SW480 (cell line): ENCODE measurements around the gene SCRT2.

Source experiments
- DNase-seq: peaks from one replicate; pipeline ENCODE4 v3.0.0-alpha.2; 2016; ENCODE audit warnings: low spot score

The SCRT2 gene

DNA sequence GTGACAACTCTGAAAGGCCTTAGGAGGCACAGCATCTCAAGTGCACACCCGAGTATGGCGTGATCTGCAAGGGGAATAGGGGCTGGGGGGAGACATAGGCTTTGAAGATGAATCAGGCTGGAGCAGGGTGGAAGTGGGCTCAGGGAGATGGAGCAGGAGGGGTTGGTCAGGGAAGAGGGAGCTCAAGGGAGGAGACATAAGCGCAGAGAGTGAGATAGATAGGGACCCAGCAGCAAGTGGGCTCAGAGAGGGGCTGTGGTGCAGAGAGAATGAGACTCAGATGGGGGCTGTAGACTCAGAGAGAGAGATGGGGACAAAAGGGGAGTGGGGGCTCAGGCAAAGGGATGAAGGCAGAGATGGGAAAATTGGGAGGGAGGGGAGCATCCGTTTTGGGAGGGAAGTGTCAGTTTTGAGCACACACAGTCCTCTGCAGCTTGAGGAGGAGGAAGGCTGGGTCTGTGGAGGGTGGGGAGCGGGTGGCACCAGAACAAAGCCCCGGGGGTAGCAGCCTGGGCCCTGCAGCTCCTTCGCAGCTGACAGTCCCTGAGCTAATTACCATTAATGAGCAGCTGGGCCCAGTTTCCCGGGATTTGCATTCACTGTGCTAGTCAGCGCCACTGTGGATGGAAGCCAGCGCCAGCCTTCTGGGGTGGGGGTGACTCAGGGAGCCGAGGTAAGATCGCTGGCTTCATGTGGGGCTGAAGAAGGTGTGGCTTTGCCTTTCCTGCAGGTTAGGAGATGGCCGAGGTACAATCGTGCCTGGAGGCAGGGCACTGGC is 41.3 kb downstream of the SCRT2 start:
- no peak for DNase-seq

DNA sequence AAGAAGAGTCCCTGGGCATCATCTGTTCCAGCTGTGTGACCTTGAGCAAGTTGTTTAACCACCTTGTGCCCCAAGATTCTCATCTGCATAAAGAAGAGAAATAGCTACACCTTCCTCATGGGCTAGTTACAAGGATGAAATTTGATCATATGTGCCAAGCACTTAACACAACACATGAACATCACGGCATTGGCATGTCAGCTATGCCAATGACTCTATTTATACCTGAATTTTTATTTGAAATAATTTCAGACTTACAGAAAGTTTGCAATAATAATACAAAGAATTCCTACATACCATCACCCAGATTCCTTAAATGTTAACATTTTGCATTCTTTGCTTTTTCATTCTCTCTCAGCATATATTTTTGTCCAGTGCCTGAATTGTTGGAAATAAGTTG is 44.5 kb downstream of the SCRT2 start:
- DNase-seq, result no peak

DNA sequence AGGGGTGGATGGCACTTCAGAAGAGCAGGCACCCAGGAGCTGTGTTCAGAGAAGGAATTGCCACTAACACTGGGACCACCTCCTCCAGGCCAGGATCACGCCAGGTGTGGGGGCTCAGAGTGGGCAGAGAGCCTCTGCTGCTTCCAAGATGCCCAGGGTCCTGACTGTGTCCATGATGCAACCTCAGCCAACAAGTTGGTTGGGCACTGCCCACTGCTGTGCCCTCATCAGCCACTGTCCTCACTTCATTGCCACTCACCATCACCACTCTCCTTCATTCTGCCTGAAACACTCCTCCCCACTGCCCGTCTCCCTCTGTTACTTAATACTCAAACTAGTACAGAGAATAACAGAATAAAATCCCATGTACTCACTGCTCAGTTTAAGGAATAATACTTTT is 49.0 kb downstream of the SCRT2 start:
- no peak for DNase-seq

DNA sequence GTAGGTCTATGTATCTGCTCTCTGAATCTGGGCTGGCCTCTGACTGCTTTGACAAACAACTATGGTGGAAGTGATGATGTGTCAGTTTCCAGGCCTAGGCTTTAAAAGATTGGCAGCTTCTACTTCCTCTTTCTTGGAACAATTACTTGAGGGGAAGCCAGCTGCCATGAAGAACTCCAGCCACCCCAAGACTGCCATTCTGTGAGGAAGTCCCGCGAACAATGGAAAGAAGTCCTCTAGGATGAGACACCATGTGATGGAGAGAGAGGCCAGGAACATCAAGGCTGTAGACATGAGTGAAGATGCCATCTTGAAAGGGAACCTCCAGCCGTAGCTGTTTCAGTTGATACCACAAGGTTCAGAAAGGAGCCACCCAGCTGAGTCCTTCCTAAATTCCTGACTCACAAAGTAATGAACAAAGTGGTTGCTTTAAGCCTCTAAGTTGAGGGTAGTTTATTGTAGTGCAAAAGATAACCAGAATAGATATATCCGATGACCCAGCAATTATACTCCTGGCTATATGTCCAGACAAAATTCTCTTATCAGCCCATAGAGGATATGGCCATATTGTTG is 50.2 kb downstream of the SCRT2 start:
- no peak for DNase-seq

DNA sequence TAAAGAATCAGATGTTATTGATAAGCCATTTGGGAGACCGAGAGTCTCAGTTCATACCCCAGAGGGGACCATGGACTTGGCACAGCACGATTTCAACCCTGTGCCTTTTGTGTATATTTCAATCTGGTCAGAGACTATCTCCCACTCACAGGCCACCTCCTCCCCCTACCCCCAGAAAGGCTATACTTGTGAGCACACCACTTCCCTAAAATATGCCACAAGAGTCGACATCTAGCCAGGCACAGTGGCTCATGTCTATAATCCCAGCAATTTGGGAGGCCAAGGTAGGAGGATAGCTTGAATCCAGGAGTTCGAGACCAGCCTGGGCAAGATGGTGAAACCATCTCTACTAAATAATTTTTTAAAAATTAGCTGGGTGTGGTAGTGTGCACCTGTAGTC is 51.9 kb downstream of the SCRT2 start:
- DNase-seq, result no peak

DNA sequence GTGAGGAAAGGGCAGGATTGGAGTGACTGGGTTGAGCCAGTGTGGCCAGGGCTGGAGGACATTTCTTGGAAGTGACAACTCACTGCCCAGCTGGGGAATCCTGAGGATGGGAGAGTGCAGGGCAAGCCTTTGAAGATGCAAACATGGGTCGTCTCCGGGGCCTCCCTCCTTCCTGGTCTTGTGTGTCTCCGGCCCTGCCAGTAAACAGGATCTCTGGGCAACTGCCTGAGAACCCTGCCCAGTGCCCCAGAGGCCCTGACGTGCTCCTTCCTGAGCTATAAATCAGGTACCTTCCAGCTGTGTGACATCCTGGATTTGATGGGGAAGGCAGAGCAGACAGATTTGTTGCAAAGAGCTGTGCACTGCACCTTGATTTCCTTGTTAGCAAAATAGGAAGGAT is 52.6 kb downstream of the SCRT2 start:
- DNase-seq, result no peak

DNA sequence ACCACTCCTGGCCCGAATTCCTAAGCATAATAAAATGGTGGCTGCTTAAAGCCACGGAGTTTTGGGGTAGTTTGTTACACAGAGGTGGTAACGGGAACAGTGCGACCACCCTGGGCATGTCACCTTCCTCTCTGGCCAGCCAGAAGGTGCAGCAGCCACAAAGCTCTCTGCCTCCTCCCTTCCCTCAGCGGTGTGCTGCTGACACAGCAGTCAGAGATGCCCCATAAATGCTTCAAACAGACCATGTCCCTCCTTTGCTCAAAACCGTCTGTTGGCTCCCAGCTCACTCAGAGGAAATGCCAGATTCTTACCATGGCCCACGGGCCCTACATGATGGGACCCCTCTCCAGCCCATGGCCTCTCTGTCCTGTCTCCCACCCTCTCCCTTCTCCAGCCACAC is 53.4 kb downstream of the SCRT2 start:
- DNase-seq, result no peak

DNA sequence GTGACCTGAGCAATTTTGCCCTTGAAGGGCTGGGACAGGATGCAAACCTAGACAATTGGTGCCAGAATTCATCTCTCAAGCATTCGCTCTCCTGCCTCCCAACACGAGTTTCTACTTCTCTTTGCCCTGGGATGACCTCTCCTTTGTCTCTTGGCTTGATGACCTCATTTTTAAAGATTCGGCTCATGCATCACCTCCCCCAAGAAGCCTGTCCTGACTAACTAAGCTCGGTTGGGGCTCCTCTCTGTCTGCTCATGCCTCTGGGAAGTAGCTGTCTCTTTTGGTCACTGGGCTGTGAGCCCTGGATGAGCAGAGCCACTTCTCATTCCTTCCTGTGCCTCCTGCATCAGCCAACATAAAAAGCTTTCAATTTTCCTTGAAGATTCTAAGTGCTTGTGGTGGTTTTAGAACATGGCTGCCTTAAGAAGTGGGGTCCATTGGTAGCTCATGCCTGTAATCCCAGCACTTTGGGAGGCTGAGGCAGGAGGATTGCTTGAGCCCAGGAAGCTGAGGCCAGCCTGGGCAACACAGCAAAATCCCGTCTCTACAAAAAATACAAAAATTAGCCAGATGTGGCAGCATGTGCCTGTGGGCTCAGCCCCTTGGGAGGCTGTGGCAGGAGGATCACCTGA is 54.4 kb downstream of the SCRT2 start:
- DNase-seq, result no peak

DNA sequence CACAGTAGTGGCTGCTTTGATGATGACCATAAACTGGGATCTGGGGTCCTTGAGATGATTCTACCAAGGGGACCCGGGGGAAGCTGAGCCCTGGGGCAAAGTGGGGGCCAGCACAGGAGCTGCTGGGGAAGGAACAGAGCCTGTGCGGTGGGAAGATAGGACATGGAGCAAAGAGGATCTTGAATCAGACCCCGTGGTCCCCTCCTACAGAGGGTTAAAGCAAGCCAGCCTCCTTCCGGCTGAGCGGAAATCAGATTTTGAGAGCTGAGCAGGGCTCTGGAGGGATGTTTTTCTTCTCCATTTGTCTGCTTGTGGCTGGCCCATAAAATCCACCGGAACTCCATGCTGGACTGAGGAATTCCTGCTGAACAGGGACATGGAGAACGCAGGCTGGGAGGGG is 55.4 kb downstream of the SCRT2 start:
- DNase-seq, result no peak

DNA sequence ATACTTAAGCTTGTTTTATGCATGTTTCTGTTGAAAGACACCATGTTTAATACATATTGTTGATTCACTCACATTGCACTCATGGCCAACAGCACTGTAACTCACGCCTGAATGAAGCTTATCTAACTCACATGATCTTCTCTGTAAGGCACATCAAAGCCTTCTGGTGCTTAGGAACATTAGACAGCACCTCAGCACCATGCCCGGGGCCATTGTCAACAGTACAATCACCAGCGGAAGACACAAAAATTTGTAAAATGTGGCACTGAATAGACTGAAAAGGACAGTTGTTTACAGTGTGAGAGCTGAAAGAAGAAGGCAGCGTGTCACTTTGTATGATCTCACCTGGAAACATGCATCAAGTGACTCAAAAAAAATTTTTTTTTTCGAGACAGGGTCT is 56.6 kb downstream of the SCRT2 start:
- DNase-seq, result peak; percentile 44

DNA sequence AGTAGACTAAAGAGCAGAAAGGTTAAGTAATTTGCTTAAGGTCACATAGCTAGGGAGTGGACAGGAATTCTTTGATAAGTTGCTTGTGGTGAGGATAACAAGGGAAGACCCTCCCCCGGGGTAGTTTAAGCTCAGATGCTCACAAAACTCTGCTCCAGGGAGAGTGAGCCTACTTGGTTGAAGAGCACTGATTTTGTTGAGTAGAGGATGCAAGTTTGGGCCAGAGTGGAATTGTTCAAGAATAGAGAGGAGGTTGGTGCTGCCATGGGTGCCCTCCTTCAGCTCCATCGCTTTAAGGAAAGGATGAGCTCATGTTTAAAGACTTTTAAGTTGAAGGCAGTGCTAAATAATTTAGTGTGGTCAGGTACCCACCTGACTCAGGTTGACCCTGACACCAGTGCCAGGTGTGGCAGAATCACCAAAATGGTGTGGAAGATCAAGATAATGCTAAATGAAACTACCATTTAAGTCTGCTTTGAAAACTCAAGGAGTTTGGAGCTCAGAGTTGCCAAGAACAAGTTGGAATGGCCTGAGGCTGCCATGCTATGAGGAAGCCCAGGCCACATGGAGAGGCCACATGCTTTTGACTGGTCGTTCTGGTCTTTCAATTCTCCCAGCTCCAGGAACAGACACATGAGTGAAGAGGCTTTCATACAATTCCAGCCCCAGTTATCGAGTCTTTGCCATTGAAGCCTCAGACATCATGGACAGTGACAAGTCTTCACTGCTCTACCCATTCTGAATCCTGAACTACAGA is 57.5 kb downstream of the SCRT2 start:
- no peak for DNase-seq

DNA sequence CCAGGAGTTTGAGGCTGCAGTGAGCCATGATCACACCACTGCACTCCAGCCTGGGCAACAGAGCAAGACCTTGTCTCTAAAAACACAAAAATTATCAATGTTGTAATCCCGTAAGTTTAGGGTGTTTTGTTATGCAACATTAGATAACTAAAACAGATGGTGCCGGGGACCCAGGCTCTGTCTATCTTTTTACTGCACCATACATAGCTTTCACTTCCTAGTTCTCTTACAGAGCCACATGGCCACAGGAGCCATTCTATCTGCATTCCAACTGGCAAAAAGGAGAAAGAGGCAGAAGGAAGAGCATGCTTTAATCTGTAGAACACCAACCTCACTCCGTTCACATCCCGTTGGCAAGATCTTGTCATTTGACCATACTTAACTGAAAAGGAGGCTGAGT is 60.1 kb downstream of the SCRT2 start:
- DNase-seq, result no peak

DNA sequence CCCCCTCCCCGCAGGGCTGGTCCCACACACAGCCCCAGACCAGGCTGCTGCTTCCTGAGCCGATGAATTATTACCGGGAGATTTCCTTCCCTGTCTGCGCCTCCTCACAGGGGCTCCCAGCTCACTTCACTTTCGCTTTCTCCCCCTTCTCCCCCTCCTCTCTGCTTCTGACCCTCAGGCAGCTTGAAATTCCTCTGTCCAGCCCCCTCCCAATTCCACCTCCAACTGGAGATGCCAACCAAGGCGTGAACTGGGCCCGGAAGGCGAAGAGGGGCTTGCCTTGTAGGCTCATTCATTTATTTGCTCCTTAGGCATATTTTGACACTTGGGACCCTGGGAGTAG is 63.8 kb downstream of the SCRT2 start:
- DNase-seq, result no peak
